Measurements from ENCODE around the gene CTNNA2.
"Not testable (repeated sequence)": the region's sequence is repeated elsewhere in the genome, so short reads cannot be mapped to it uniquely, and the experiment has no call there.

The CTNNA2 gene

GRCh38 chr2:80141007-80141726 is 628.3 kb downstream of the CTNNA2 start:
- TF ChIP-seq, protein P1, sequence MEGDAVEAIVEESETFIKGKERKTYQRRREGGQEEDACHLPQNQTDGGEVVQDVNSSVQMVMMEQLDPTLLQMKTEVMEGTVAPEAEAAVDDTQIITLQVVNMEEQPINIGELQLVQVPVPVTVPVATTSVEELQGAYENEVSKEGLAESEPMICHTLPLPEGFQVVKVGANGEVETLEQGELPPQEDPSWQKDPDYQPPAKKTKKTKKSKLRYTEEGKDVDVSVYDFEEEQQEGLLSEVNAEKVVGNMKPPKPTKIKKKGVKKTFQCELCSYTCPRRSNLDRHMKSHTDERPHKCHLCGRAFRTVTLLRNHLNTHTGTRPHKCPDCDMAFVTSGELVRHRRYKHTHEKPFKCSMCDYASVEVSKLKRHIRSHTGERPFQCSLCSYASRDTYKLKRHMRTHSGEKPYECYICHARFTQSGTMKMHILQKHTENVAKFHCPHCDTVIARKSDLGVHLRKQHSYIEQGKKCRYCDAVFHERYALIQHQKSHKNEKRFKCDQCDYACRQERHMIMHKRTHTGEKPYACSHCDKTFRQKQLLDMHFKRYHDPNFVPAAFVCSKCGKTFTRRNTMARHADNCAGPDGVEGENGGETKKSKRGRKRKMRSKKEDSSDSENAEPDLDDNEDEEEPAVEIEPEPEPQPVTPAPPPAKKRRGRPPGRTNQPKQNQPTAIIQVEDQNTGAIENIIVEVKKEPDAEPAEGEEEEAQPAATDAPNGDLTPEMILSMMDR (IDR thresholded peaks at IDR 0.05; ENCODE audit: borderline replicate concordance, insufficient read depth, low read depth, low read length), result no peak
- no peak overlapping the region for H3K4me3 ChIP-seq (ENCODE audit: low read depth, low read length)

GRCh38 chr2:80145499-80145898 is 632.6 kb downstream of the CTNNA2 start:
- no peak overlapping the region for H3K4me3 ChIP-seq (ENCODE audit: low read depth, low read length)
- TF ChIP-seq, protein P1 (IDR thresholded peaks at IDR 0.05; ENCODE audit: borderline replicate concordance, insufficient read depth, low read depth, low read length), result no peak

GRCh38 chr2:80146757-80147156 is 633.9 kb downstream of the CTNNA2 start:
- not testable (repeated sequence) for H3K4me3 ChIP-seq (ENCODE audit: low read depth, low read length)

DNA sequence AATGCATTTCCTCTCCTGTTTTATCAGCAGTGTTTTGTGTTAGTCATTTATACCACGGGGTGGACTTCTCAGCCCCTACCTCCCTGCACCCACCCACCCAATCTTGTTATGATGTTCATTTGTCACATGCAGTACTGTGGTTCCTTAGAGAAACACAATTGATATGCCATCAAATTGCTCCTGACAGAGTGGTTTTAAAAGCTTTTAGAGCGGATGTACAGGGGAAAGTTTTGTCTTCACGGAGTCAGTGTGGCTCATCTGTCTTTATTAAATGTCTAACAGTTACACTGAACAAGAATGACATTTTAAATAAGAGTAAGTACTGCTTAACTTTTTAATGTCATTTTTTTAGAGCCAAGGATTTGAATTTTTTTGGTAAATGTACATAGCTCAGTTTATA is 634.8 kb downstream of the CTNNA2 start:
- TF ChIP-seq, protein P1 (IDR thresholded peaks at IDR 0.05; ENCODE audit: borderline replicate concordance, insufficient read depth, low read depth, low read length), result no peak
- no peak overlapping the region for H3K4me3 ChIP-seq (ENCODE audit: low read depth, low read length)

DNA sequence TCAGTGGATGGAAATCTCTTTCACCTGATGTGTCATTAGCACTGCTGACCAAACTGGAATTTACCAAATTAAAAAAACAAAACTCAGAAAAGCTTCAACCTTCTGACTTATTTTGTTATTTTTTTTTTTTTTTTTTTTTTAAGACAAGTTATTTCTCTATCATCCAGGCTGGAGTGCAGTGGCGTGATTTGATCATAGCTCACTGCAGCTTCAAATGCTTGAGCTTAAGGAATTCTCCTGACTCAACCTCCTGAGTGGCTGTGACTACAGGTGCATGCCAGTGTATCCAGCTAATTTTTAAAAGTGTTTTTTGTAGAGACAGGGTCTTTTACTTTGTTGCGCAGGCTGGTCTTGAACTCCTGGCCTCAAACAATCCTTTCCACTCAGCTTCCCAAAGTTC is 636.1 kb downstream of the CTNNA2 start:
- H3K4me3 ChIP-seq (ENCODE audit: low read depth, low read length), result no peak overlapping the region
- TF ChIP-seq, protein P1 (IDR thresholded peaks at IDR 0.05; ENCODE audit: borderline replicate concordance, insufficient read depth, low read depth, low read length), result no peak

GRCh38 chr2:80149991-80150390 is 637.1 kb downstream of the CTNNA2 start:
- H3K4me3 ChIP-seq (ENCODE audit: low read depth, low read length), result no peak overlapping the region
- TF ChIP-seq, protein P1 (IDR thresholded peaks at IDR 0.05; ENCODE audit: borderline replicate concordance, insufficient read depth, low read depth, low read length), result no peak

GRCh38 chr2:80151248-80151647 is 638.4 kb downstream of the CTNNA2 start:
- TF ChIP-seq, protein P1 (IDR thresholded peaks at IDR 0.05; ENCODE audit: borderline replicate concordance, insufficient read depth, low read depth, low read length), result no peak
- no peak overlapping the region for H3K4me3 ChIP-seq (ENCODE audit: low read depth, low read length)
